Measurements from ENCODE around the gene ZBTB16. TPM values are rescaled to one million over a fixed set of nuclear protein-coding genes. Genes with fewer than 3 reads are reported as not detected.

The ZBTB16 gene
- total RNA-seq, 1 experiment from 2014 or later = 0.21 TPM

DNA sequence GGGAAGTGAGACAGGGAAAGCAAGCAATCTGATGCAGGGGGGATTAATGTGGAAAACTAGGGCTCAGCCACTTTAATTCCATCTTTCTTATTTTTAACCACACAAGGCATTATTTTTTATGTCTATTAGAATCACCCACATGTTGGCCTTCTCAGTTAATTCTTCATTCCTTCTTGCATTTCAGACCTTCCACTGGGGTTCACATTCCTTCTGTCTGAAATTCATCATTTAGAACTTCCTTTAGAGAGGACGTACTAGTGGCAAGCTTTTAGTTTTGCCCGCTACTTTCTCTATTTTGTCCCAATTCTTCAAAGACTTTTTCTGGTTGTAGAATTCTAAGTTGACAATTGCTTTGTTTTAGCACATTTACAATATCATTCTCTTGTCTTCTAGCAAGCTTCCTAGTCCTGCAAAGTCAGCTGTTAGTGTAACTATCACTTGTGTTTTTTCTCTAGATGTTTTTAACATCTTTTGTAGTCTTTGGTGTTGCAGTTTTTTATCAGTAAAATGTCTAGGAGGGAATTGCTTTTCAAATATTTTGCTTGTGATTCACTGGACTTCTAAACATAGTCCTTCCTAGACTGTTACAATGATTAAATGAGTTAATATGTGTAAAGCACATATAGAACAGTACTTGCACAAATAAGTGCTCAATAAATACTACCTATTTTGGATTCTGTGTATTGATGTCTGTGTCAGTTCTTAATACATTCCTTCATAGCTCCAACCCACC, 231.2 kb downstream of the ZBTB16 start:
- no peak overlapping the region for H3K4me3 ChIP-seq (ENCODE audit: low read depth in 2 of 2, low read length in 2 of 2)
- POLR2A ChIA-PET = interaction anchor here (1.0 kb wide), 1 partner anchor 10 kb away, joined by 3 read pairs; no protein-coding TSS in a partner anchor
- DNase-seq (ENCODE audit: low read depth, low spot score) = no peak

DNA sequence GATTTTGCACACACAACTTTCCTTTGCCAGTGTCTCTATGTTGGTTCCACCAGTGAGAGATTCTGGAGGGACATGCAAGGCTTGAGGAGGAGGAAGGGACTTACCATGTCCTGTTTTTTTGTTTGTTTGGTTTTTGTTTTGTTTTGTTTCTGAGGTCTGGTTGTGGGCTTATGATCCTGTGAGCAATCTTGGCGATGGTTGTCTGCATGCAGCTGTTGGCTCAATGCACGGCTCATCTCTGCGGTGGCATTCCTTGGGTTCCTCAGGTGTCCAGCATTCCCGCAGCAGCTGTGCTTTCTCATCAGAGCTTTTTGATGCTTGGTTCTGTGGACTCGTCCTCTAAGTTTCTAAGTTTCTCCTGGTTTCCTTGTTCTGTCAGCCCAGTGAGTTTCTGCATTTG, 231.9 kb downstream of the ZBTB16 start:
- no peaks in the 10 kb centered on the region for H3K9me3 ChIP-seq (ENCODE audit: control insufficient read depth, insufficient read depth, low read depth, low read length)
- H3K4me1 ChIP-seq (ENCODE audit: control insufficient read depth, insufficient read depth, low read length) = no peaks in the 10 kb centered on the region
- no peak overlapping the region for H3K27ac ChIP-seq (ENCODE audit: low read length)
- BruUV-seq (replicated peaks) = no TSS peak
- no peaks in the 10 kb centered on the region for H3K36me3 ChIP-seq (ENCODE audit: control insufficient read depth, insufficient read depth, low read length)
- CTCF ChIA-PET = no interaction called here
- in situ Hi-C loops (cut with HindIII; ENCODE audit: low pct_unique_long_range_greater_than_20kb, low sequenced_read_pairs) = no loop called here
- H3K4me3 ChIP-seq (ENCODE audit: low read depth in 2 of 2, low read length in 2 of 2) = no peak overlapping the region
- TF ChIP-seq POLR2AphosphoS5 (IDR thresholded peaks at IDR 0.05; ENCODE audit: low read depth, low read length) (no peak), SIN3A (IDR thresholded peaks at IDR 0.05; ENCODE audit: borderline replicate concordance, insufficient read depth, low read depth, low read length) (no peak), TCF7L2 (IDR thresholded peaks at IDR 0.05; ENCODE audit: low read depth, low read length) (no peak)
- TF ChIP-seq, protein P1, sequence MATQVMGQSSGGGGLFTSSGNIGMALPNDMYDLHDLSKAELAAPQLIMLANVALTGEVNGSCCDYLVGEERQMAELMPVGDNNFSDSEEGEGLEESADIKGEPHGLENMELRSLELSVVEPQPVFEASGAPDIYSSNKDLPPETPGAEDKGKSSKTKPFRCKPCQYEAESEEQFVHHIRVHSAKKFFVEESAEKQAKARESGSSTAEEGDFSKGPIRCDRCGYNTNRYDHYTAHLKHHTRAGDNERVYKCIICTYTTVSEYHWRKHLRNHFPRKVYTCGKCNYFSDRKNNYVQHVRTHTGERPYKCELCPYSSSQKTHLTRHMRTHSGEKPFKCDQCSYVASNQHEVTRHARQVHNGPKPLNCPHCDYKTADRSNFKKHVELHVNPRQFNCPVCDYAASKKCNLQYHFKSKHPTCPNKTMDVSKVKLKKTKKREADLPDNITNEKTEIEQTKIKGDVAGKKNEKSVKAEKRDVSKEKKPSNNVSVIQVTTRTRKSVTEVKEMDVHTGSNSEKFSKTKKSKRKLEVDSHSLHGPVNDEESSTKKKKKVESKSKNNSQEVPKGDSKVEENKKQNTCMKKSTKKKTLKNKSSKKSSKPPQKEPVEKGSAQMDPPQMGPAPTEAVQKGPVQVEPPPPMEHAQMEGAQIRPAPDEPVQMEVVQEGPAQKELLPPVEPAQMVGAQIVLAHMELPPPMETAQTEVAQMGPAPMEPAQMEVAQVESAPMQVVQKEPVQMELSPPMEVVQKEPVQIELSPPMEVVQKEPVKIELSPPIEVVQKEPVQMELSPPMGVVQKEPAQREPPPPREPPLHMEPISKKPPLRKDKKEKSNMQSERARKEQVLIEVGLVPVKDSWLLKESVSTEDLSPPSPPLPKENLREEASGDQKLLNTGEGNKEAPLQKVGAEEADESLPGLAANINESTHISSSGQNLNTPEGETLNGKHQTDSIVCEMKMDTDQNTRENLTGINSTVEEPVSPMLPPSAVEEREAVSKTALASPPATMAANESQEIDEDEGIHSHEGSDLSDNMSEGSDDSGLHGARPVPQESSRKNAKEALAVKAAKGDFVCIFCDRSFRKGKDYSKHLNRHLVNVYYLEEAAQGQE (IDR thresholded peaks at IDR 0.05; ENCODE audit: insufficient read depth in 1 of 2, low read depth in 2 of 2, low read length in 1 of 2) = no peak
- TF ChIP-seq, protein P2, sequence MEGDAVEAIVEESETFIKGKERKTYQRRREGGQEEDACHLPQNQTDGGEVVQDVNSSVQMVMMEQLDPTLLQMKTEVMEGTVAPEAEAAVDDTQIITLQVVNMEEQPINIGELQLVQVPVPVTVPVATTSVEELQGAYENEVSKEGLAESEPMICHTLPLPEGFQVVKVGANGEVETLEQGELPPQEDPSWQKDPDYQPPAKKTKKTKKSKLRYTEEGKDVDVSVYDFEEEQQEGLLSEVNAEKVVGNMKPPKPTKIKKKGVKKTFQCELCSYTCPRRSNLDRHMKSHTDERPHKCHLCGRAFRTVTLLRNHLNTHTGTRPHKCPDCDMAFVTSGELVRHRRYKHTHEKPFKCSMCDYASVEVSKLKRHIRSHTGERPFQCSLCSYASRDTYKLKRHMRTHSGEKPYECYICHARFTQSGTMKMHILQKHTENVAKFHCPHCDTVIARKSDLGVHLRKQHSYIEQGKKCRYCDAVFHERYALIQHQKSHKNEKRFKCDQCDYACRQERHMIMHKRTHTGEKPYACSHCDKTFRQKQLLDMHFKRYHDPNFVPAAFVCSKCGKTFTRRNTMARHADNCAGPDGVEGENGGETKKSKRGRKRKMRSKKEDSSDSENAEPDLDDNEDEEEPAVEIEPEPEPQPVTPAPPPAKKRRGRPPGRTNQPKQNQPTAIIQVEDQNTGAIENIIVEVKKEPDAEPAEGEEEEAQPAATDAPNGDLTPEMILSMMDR (IDR thresholded peaks at IDR 0.05) = no peak
- intact Hi-C loops (cut with micrococcal nuclease; ENCODE audit: unreplicated experiment) = no loop called here
- DNase-seq (ENCODE audit: low read depth, low spot score) = no peak
- peaks cover 2% of the 10 kb centered on the region; the same call in 1 of the 2 replicates for H3K27me3 ChIP-seq (ENCODE audit: control insufficient read depth, insufficient read depth, low read length)
- POLR2A ChIA-PET = interaction anchor here (1.0 kb wide), 1 partner anchor 11 kb away, joined by 3 read pairs; no protein-coding TSS in a partner anchor
- no peak for ATAC-seq

More for the DNA sequence above, 231.2 kb downstream of the ZBTB16 start:
- CTCF ChIA-PET = no interaction called here
- ATAC-seq = no peak
- in situ Hi-C loops (cut with HindIII; ENCODE audit: low pct_unique_long_range_greater_than_20kb, low sequenced_read_pairs) = no loop called here
- no peaks in the 10 kb centered on the region for H3K36me3 ChIP-seq (ENCODE audit: control insufficient read depth, insufficient read depth, low read length)
- H3K27ac ChIP-seq (ENCODE audit: low read length) = no peak overlapping the region
- H3K27me3 ChIP-seq (ENCODE audit: control insufficient read depth, insufficient read depth, low read length) = peaks cover 2% of the 10 kb centered on the region; the same call in 1 of the 2 replicates
- H3K9me3 ChIP-seq (ENCODE audit: control insufficient read depth, insufficient read depth, low read depth, low read length) = no peaks in the 10 kb centered on the region
- H3K4me1 ChIP-seq (ENCODE audit: control insufficient read depth, insufficient read depth, low read length) = no peaks in the 10 kb centered on the region
- BruUV-seq (replicated peaks) = no TSS peak
- TF ChIP-seq, protein P1 (IDR thresholded peaks at IDR 0.05; ENCODE audit: insufficient read depth in 1 of 2, low read depth in 2 of 2, low read length in 1 of 2) = no peak
- no peak for TF ChIP-seq POLR2AphosphoS5 (IDR thresholded peaks at IDR 0.05; ENCODE audit: low read depth, low read length)
- intact Hi-C loops (cut with micrococcal nuclease; ENCODE audit: unreplicated experiment) = no loop called here

All from Panc1 (cell line).